Astrocyte (in vitro differentiated cells and primary cell): ENCODE results near the gene NREP.

Experiments used
- EZH2 ChIP-seq: IDR thresholded peaks from 2 replicates; pipeline ENCODE4 v1.6.1; 2012; ENCODE audit warnings: mild to moderate bottlenecking, low read length, inconsistent platforms; ENCODE audit not compliant: insufficient read depth
- TF ChIP-seq, protein P1 (sequence below): IDR thresholded peaks from 2 replicates; pipeline ENCODE4 v1.5.1; 2011; ENCODE audit warnings: low read depth, mild to moderate bottlenecking, inconsistent platforms, low read length, moderate library complexity; ENCODE audit not compliant: insufficient read depth

DNA sequence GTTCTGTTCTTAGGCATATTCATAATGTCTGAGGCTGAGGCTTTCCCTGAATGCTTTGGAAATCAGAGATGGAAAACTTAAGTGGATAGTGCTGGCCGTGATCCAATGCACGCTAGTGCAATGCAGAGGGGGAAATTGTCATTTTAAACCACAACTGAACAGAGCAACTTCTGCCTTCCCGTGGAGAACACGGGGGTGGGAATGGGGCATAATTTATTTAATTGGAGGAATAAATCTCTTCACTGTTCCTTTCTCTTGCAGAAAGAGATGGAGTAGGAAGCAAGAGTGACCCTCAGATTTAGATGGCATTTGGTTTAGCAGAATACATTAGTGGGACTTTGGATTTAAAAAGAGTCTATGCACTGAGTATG, 22.9 kb upstream of the NREP start:
- TF ChIP-seq, protein P1, sequence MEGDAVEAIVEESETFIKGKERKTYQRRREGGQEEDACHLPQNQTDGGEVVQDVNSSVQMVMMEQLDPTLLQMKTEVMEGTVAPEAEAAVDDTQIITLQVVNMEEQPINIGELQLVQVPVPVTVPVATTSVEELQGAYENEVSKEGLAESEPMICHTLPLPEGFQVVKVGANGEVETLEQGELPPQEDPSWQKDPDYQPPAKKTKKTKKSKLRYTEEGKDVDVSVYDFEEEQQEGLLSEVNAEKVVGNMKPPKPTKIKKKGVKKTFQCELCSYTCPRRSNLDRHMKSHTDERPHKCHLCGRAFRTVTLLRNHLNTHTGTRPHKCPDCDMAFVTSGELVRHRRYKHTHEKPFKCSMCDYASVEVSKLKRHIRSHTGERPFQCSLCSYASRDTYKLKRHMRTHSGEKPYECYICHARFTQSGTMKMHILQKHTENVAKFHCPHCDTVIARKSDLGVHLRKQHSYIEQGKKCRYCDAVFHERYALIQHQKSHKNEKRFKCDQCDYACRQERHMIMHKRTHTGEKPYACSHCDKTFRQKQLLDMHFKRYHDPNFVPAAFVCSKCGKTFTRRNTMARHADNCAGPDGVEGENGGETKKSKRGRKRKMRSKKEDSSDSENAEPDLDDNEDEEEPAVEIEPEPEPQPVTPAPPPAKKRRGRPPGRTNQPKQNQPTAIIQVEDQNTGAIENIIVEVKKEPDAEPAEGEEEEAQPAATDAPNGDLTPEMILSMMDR, result no peak
- TF ChIP-seq EZH2, result no peak
